Measurements from ENCODE around the gene CCT2.

CCT2 gene

GRCh38 chr12:69585189-69586062 lies at the start of gene CCT2:
Gene CCT2 (plus strand): TSS chr12:69585459. CDS start chr12:69585522, 63 bp downstream.
- in situ Hi-C loops (cut with HindIII; ENCODE audit: low pct_ligation_motif_present, low pct_unique_long_range_greater_than_20kb, low sequenced_read_pairs) = loop anchor here (10.0 kb wide), 1 partner anchor 181 kb away; no protein-coding TSS in a partner anchor
- DNase-seq = peak; percentile 99

GRCh38 chr12:69540987-69541386 lies 44.3 kb upstream of the CCT2 start:
- DNase-seq = peak; percentile 20
- in situ Hi-C loops (cut with HindIII; ENCODE audit: low pct_ligation_motif_present, low pct_unique_long_range_greater_than_20kb, low sequenced_read_pairs) = no loop called here

- in situ Hi-C loops (cut with HindIII; ENCODE audit: low pct_ligation_motif_present, low pct_unique_long_range_greater_than_20kb, low sequenced_read_pairs) = no loop called here
Measured at GRCh38 chr12:69544087-69544486, 41.2 kb upstream of the CCT2 start.

GRCh38 chr12:69545081-69545480 lies 40.2 kb upstream of the CCT2 start:
- in situ Hi-C loops (cut with HindIII; ENCODE audit: low pct_ligation_motif_present, low pct_unique_long_range_greater_than_20kb, low sequenced_read_pairs) = no loop called here
- no peak for DNase-seq

More at GRCh38 chr12:69544087-69544486, 41.2 kb upstream of the CCT2 start:
- DNase-seq = no peak

GRCh38 chr12:69546693-69547438 lies 38.4 kb upstream of the CCT2 start:
- DNase-seq = no peak
- in situ Hi-C loops (cut with HindIII; ENCODE audit: low pct_ligation_motif_present, low pct_unique_long_range_greater_than_20kb, low sequenced_read_pairs) = no loop called here

- in situ Hi-C loops (cut with HindIII; ENCODE audit: low pct_ligation_motif_present, low pct_unique_long_range_greater_than_20kb, low sequenced_read_pairs) = no loop called here
- no peak for DNase-seq
Measured at GRCh38 chr12:69548687-69549086, 36.6 kb upstream of the CCT2 start.

GRCh38 chr12:69550569-69551350 lies 34.5 kb upstream of the CCT2 start:
- no peak for DNase-seq
- in situ Hi-C loops (cut with HindIII; ENCODE audit: low pct_ligation_motif_present, low pct_unique_long_range_greater_than_20kb, low sequenced_read_pairs) = no loop called here

- in situ Hi-C loops (cut with HindIII; ENCODE audit: low pct_ligation_motif_present, low pct_unique_long_range_greater_than_20kb, low sequenced_read_pairs) = no loop called here
- peak; percentile 29 for DNase-seq
Measured at GRCh38 chr12:69553628-69554248, 31.5 kb upstream of the CCT2 start.

- in situ Hi-C loops (cut with HindIII; ENCODE audit: low pct_ligation_motif_present, low pct_unique_long_range_greater_than_20kb, low sequenced_read_pairs) = no loop called here
- peak; percentile 83 for DNase-seq
Measured at GRCh38 chr12:69555461-69555860, 29.8 kb upstream of the CCT2 start.

GRCh38 chr12:69556383-69556782 lies 28.9 kb upstream of the CCT2 start:
- in situ Hi-C loops (cut with HindIII; ENCODE audit: low pct_ligation_motif_present, low pct_unique_long_range_greater_than_20kb, low sequenced_read_pairs) = no loop called here
- no peak for DNase-seq

- DNase-seq = no peak
- in situ Hi-C loops (cut with HindIII; ENCODE audit: low pct_ligation_motif_present, low pct_unique_long_range_greater_than_20kb, low sequenced_read_pairs) = no loop called here
Measured at GRCh38 chr12:69563166-69563762, 22.0 kb upstream of the CCT2 start.

GRCh38 chr12:69566603-69567002 lies 18.7 kb upstream of the CCT2 start:
- DNase-seq = peak; percentile 43
- in situ Hi-C loops (cut with HindIII; ENCODE audit: low pct_ligation_motif_present, low pct_unique_long_range_greater_than_20kb, low sequenced_read_pairs) = no loop called here

GRCh38 chr12:69569236-69569635 lies 16.0 kb upstream of the CCT2 start:
- DNase-seq = peak; percentile 45
- in situ Hi-C loops (cut with HindIII; ENCODE audit: low pct_ligation_motif_present, low pct_unique_long_range_greater_than_20kb, low sequenced_read_pairs) = no loop called here

- peak; percentile 88 for DNase-seq
- in situ Hi-C loops (cut with HindIII; ENCODE audit: low pct_ligation_motif_present, low pct_unique_long_range_greater_than_20kb, low sequenced_read_pairs) = no loop called here
Measured at GRCh38 chr12:69570000-69570516, 15.2 kb upstream of the CCT2 start.

- DNase-seq = peak; percentile 86
- in situ Hi-C loops (cut with HindIII; ENCODE audit: low pct_ligation_motif_present, low pct_unique_long_range_greater_than_20kb, low sequenced_read_pairs) = no loop called here
Measured at GRCh38 chr12:69570545-69571399, 14.5 kb upstream of the CCT2 start.

GRCh38 chr12:69575346-69575745 lies 9.9 kb upstream of the CCT2 start:
- no peak for DNase-seq
- in situ Hi-C loops (cut with HindIII; ENCODE audit: low pct_ligation_motif_present, low pct_unique_long_range_greater_than_20kb, low sequenced_read_pairs) = no loop called here

- DNase-seq = no peak
- in situ Hi-C loops (cut with HindIII; ENCODE audit: low pct_ligation_motif_present, low pct_unique_long_range_greater_than_20kb, low sequenced_read_pairs) = no loop called here
Measured at GRCh38 chr12:69578283-69578682, 7.0 kb upstream of the CCT2 start.

All from ACHN (cell line).